Lung (tissue), 12 donors: ENCODE measurements around the gene TP53I11. TPM values are rescaled to one million over a fixed set of nuclear protein-coding genes. Genes with fewer than 3 reads are reported as not detected.

Experiments
- ATAC-seq: fragments of 200-7000 bp; cut with Tn5 transposase; one replicate; pipeline ENCODE4 v1.9.1; 2020; ENCODE audit warnings: moderate number of reproducible peaks; ENCODE audit not compliant: insufficient read depth, low FRiP score
- DNase-seq, 3 donors: peaks; one replicate each; pipeline ENCODE4 v3.0.0-alpha.2; 2013 to 2017
- H3K27ac ChIP-seq, 2 donors: one replicate each; pipeline ENCODE4 v1.5.1; 2013; ENCODE audit warnings: mild to moderate bottlenecking in 2 of 2, moderate library complexity in 2 of 2, control low read depth in 1 of 2, inconsistent platforms in 1 of 2, low read depth in 1 of 2, low read length in 1 of 2
- H3K27me3 ChIP-seq, 3 donors: one replicate each; pipeline ENCODE4 v1.5.1; 2013; ENCODE audit warnings: low read length in 2 of 3; ENCODE audit not compliant: control insufficient read depth in 3 of 3, insufficient read depth in 3 of 3
- H3K36me3 ChIP-seq, 4 donors: one replicate each; pipeline ENCODE4 v1.5.1; 2013; ENCODE audit warnings: low read length in 4 of 4, mild to moderate bottlenecking in 1 of 4, moderate library complexity in 1 of 4; ENCODE audit not compliant: control insufficient read depth in 4 of 4, insufficient read depth in 4 of 4
- H3K4me1 ChIP-seq, 5 donors: one replicate each; pipeline ENCODE4 v1.5.1; 2013; ENCODE audit warnings: low read length in 5 of 5, mild to moderate bottlenecking in 2 of 5, moderate library complexity in 1 of 5; ENCODE audit not compliant: control insufficient read depth in 5 of 5, insufficient read depth in 5 of 5
- H3K4me3 ChIP-seq: one replicate; pipeline ENCODE4 v1.5.1; 2013; ENCODE audit warnings: mild to moderate bottlenecking, control low read depth, moderate library complexity
- H3K9ac ChIP-seq, 2 donors: one replicate each; pipeline ENCODE4 v1.5.1; 2013; ENCODE audit warnings: low read length in 2 of 2, control low read depth in 1 of 2; ENCODE audit not compliant: insufficient read depth in 1 of 2
- H3K9me3 ChIP-seq, 4 donors: one replicate each; pipeline ENCODE4 v1.5.1; 2013; ENCODE audit warnings: low read length in 3 of 4, mild to moderate bottlenecking in 1 of 4, moderate library complexity in 1 of 4; ENCODE audit not compliant: control insufficient read depth in 4 of 4, insufficient read depth in 3 of 4
- CTCF ChIP-seq: IDR thresholded peaks from 2 replicates; pipeline ENCODE4 v1.5.1; 2012; ENCODE audit warnings: mild to moderate bottlenecking; ENCODE audit errors: control extremely low read depth, extremely low read depth
- WGBS, 2 donors: extraction: QIAGEN DNeasy Blood & Tissue Kit; methylation state at CpG; one replicate each; pipeline ENCODE4 v1.1.7; 2013; 5-methylcytosine and 5-hydroxymethylcytosine counted together
- polyA plus RNA-seq, 2 donors: library from polyadenylated mRNA; stranded (reverse); fragments of 200-250 nt; gene quantifications; one replicate each; pipeline ENCODE4 v1.2.1, GENCODE V29; 2013
- total RNA-seq, 2 donors: library from RNA; depleted of rRNA in 1 of 2; stranded (reverse); fragments of >200 nt in 1 of 2; gene quantifications; one replicate each; pipeline ENCODE4 v1.2.1, GENCODE V29; 2014 to 2021
- donor health status: control.
- donor health status: control.
- donor health status: Bipolar disorder and iron deficiency.
- donor health status: healthy.
- donor health status: DM: yes; HTN: yes; CAD: no.

TP53I11 gene
- total and polyA plus RNA-seq, 4 donors: 51.2 to 134 (median 71.9) TPM

- DNase-seq (peak; percentile 54 to 68 (median 66)), ATAC-seq (no peak)
- Histone ChIP-seq H3K27ac (peak overlapping the region; percentile 71 to 76), H3K4me3 (peak overlapping the region; percentile 78), H3K4me1 (peaks cover 0 to 20% (median 5%) of the 10 kb centered on the region in 5 donors), H3K9me3 (no peaks in the 10 kb centered on the region), H3K27me3 (no peaks in the 10 kb centered on the region), H3K36me3 (peaks cover 0 to 10% (median 0%) of the 10 kb centered on the region in 4 donors), H3K9ac (peak overlapping the region; percentile 60 to 72)
- TF ChIP-seq CTCF: no peak
- WGBS, 2 donors: 0 to 1% methylated on average over 42 to 63 of the region's 63 CpGs
Observed at GRCh38 chr11:44950031-44950624, 555 bp downstream of the TP53I11 start.

- H3K9me3 ChIP-seq: no peaks in the 10 kb centered on the region
- peaks cover 0 to 17% (median 0%) of the 10 kb centered on the region in 5 donors for H3K4me1 ChIP-seq
- peak; percentile 57 to 70 (median 67) for DNase-seq
- peak overlapping the region; percentile 78 for H3K4me3 ChIP-seq
- 5 to 6% methylated on average over 47 to 57 of the region's 57 CpGs for WGBS, 2 donors
- H3K36me3 ChIP-seq: peaks cover 0 to 10% (median 0%) of the 10 kb centered on the region in 4 donors
- ATAC-seq: peak; percentile 28
- peak overlapping the region in 1 of 2 donors; percentile 60 for H3K9ac ChIP-seq
- peak overlapping the region in 1 of 2 donors; percentile 76 for H3K27ac ChIP-seq
- H3K27me3 ChIP-seq: no peaks in the 10 kb centered on the region
- peak; percentile 5 for TF ChIP-seq CTCF
Observed at GRCh38 chr11:44949160-44950030, 1.3 kb downstream of the TP53I11 start.

GRCh38 chr11:44948155-44948554 is 2.5 kb downstream of the TP53I11 start:
- DNase-seq (no peak), ATAC-seq (no peak)
- peaks cover 0 to 10% (median 0%) of the 10 kb centered on the region in 4 donors for H3K36me3 ChIP-seq
- H3K4me3 ChIP-seq: no peak overlapping the region
- 95 to 97% methylated on average over 3 of the region's 3 CpGs for WGBS, 2 donors
- no peaks in the 10 kb centered on the region for H3K9me3 ChIP-seq
- H3K27me3 ChIP-seq: no peaks in the 10 kb centered on the region
- H3K4me1 ChIP-seq: peaks cover 0 to 25% (median 0%) of the 10 kb centered on the region in 5 donors
- TF ChIP-seq CTCF: no peak
- H3K9ac ChIP-seq: no peak overlapping the region
- H3K27ac ChIP-seq: no peak overlapping the region
